ENCODE results near the gene UBIAD1. TPM values are rescaled to one million over a fixed set of nuclear protein-coding genes. Genes with fewer than 3 reads are reported as not detected.

UBIAD1 gene, protein sequence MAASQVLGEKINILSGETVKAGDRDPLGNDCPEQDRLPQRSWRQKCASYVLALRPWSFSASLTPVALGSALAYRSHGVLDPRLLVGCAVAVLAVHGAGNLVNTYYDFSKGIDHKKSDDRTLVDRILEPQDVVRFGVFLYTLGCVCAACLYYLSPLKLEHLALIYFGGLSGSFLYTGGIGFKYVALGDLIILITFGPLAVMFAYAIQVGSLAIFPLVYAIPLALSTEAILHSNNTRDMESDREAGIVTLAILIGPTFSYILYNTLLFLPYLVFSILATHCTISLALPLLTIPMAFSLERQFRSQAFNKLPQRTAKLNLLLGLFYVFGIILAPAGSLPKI
- 5.4 and 8.2 TPM in 2 replicates for total RNA-seq

DNA sequence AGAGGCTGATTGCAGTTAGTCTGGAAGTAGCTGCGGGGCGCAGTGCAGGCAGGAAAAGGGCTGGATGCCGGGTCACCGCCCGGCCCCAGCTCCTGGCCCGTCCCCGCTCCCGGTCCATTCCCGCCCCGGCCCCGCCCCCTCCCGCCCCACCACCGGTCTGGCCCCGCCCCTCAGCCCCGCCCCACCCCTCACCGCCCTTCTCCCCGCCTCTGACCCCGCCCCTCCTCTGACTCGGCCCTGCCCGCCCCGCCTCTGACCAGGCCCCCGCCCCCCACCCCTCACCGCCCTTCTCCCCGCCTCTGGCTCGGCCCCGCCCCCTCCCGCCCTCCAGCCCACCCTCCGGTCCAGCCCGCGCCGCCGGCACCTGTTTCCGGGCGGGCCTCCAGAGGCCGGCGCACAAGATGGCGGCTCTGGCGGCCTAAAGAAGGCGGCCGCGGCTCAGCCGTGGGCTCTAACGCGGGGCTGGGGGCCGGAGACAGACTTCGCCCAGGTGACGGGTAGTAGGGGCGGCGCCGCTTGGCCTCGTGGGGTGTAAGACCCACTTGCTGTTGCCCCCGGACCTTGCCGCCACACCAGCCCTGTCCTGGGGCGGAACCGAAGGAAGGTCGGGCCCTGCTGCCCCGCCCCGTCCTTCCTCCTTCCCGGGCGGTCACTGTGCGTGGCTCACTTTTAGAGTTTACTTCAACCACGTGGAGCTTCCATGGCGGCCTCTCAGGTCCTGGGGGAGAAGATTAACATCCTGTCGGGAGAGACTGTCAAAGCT, at the start of gene UBIAD1:
TSS of gene UBIAD1 (plus strand) at position 367 of the 763 bp plus-strand sequence. CDS start at position 701, 334 bp downstream.

DNA sequence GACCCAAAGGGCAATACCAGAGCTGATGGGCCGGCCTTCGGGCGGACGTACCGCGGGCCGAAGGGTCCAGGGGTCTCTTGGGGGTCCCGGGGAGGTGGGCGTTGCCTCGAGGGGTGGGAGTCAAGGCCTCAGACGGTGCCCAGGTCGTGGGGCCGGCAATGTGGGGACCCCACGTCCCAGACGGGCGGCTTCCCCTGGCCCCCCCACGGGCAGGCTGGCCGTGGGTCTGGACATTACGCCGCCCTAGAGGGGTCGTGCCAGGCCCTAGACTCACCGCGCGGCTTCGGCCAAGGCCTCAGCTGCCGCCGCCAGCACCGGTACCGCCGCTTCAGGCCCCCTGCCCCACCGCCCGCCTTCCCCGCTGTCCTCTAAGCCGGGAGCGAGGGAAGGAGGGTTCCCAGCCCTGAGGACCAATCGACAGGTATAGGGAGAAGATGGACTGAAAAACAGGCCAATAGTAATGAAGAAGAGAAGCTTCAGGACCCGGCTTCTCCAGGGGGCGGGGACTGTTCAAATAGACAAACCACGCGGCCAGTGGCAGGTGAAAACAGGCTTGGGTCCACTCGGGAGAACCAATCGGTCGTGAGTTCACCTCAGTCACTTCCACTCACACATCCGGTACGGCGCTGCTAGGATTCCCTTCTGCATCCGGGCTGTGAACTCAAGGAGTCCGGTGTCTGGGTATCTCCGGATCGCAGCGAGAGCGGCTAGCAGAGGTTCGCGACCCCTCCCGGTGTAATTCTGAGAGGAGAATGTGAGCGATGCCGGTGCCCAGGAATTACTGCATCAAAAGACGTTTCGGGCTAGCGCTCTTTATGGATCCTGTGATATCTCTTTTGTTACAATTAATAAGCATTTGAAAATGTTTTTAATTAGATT, 10.6 kb upstream of the UBIAD1 start, which contains the start of gene MTOR:
TSS of gene MTOR (minus strand) at position 381 of the 879 bp plus-strand sequence. CDS start 3,142 bp downstream, outside the sequence.

Other genes starting within 250 kb of the UBIAD1 start
- 0.19 TPM in 1 of 2 replicates, not detected in the other for gene MASP2, start 226.0 kb upstream of the UBIAD1 start, total RNA-seq
- 14.4 and 38.0 TPM in 2 replicates for gene SRM, start 213.2 kb upstream of the UBIAD1 start, total RNA-seq
- 25.1 and 38.2 TPM in 2 replicates for gene EXOSC10, start 173.3 kb upstream of the UBIAD1 start, total RNA-seq
- gene ANGPTL7, start 83.8 kb upstream of the UBIAD1 start, total RNA-seq, result under 0.01 TPM in 1 of 2 replicates, not detected in the other
- 28.2 and 38.0 TPM in 2 replicates for gene MTOR, start 10.6 kb upstream of the UBIAD1 start, total RNA-seq
- gene DISP3, start 206.0 kb downstream of the UBIAD1 start, total RNA-seq, result under 0.01 TPM in 1 of 2 replicates, not detected in the other